ENCODE results near the gene NAALADL2. TPM values are rescaled to one million over a fixed set of nuclear protein-coding genes. Genes with fewer than 3 reads are reported as not detected.

NAALADL2 gene
- polyA plus RNA-seq, 3 donors: not detected

- no peak for DNase-seq
- Histone ChIP-seq H3K4me3 (replicated peaks in 1 of 3; ENCODE audit: low read depth in 2 of 3, low read length in 3 of 3) (no peak overlapping the region), H3K36me3 (replicated peaks in 1 of 2; ENCODE audit: control insufficient read depth in 1 of 2, insufficient read depth in 2 of 2, low read length in 2 of 2) (no peaks in the 10 kb centered on the region), H3K27me3 (ENCODE audit: control insufficient read depth in 2 of 2, insufficient read depth in 2 of 2, low read length in 2 of 2) (no peaks in the 10 kb centered on the region), H3K4me2 (replicated peaks; ENCODE audit: extremely low read depth, low read length, poor library complexity, severe bottlenecking) (no peak overlapping the region), H3K27ac (ENCODE audit: low read depth in 1 of 2, low read length in 2 of 2) (no peak overlapping the region), H4K20me1 (ENCODE audit: insufficient read depth, low read length) (no peaks in the 10 kb centered on the region), H3K79me2 (ENCODE audit: insufficient read depth, low read length) (no peaks in the 10 kb centered on the region), H2AFZ (ENCODE audit: insufficient read depth, low read depth, low read length, poor library complexity, severe bottlenecking) (no peak overlapping the region), H3K9me3 (replicated peaks in 1 of 2; ENCODE audit: control insufficient read depth in 1 of 2, insufficient read depth in 1 of 2, low read length in 2 of 2) (peaks cover 0 to 13% of the 10 kb centered on the region in 2 donors), H3K4me1 (ENCODE audit: control insufficient read depth in 1 of 2, insufficient read depth in 2 of 2, low read length in 2 of 2) (no peaks in the 10 kb centered on the region), H3K9ac (ENCODE audit: insufficient read depth, low read length, poor library complexity, severe bottlenecking) (no peak overlapping the region)
- Mint-ChIP-seq H3K9me3 (peaks cover 0 to 3% (median 2%) of the 10 kb centered on the region in 7 donors), H3K27ac (no peak overlapping the region), H3K4me1 (no peaks in the 10 kb centered on the region), H3K27me3 (ENCODE audit: low read depth in 3 of 3) (no peaks in the 10 kb centered on the region), H3K36me3 (no peaks in the 10 kb centered on the region), H3K4me3 (no peak overlapping the region)
- no peak for TF ChIP-seq CTCF (IDR thresholded peaks at IDR 0.05)
- no CpG with 5 or more reads among the region's 3 CpGs for WGBS (ENCODE audit: insufficient coverage)
- intact Hi-C loops (cut with micrococcal nuclease): no loop called here
Observed at GRCh38 chr3:174862101-174862500, 3.0 kb downstream of the NAALADL2 start.

GRCh38 chr3:174862666-174863065 lies 3.5 kb downstream of the NAALADL2 start:
- H3K36me3 ChIP-seq (replicated peaks in 1 of 2; ENCODE audit: control insufficient read depth in 1 of 2, insufficient read depth in 2 of 2, low read length in 2 of 2): no peaks in the 10 kb centered on the region
- DNase-seq: no peak
- intact Hi-C loops (cut with micrococcal nuclease): no loop called here
- peaks cover 0 to 3% (median 2%) of the 10 kb centered on the region in 7 donors for H3K9me3 Mint-ChIP-seq
- WGBS (ENCODE audit: insufficient coverage): no CpG with 5 or more reads among the region's 3 CpGs
- H3K27me3 Mint-ChIP-seq (ENCODE audit: low read depth in 3 of 3): no peaks in the 10 kb centered on the region
- H3K4me3 ChIP-seq (replicated peaks in 1 of 3; ENCODE audit: low read depth in 2 of 3, low read length in 3 of 3): no peak overlapping the region
- no peaks in the 10 kb centered on the region for H3K4me1 Mint-ChIP-seq
- no peak overlapping the region for H3K9ac ChIP-seq (ENCODE audit: insufficient read depth, low read length, poor library complexity, severe bottlenecking)
- peaks cover 0 to 13% of the 10 kb centered on the region in 2 donors for H3K9me3 ChIP-seq (replicated peaks in 1 of 2; ENCODE audit: control insufficient read depth in 1 of 2, insufficient read depth in 1 of 2, low read length in 2 of 2)
- H3K4me2 ChIP-seq (replicated peaks; ENCODE audit: extremely low read depth, low read length, poor library complexity, severe bottlenecking): no peak overlapping the region
- H3K36me3 Mint-ChIP-seq: no peaks in the 10 kb centered on the region
- H3K4me3 Mint-ChIP-seq: no peak overlapping the region
- no peaks in the 10 kb centered on the region for H4K20me1 ChIP-seq (ENCODE audit: insufficient read depth, low read length)
- no peaks in the 10 kb centered on the region for H3K27me3 ChIP-seq (ENCODE audit: control insufficient read depth in 2 of 2, insufficient read depth in 2 of 2, low read length in 2 of 2)
- H3K4me1 ChIP-seq (ENCODE audit: control insufficient read depth in 1 of 2, insufficient read depth in 2 of 2, low read length in 2 of 2): no peaks in the 10 kb centered on the region
- H3K79me2 ChIP-seq (ENCODE audit: insufficient read depth, low read length): no peaks in the 10 kb centered on the region
- no peak overlapping the region for H3K27ac Mint-ChIP-seq
- no peak for TF ChIP-seq CTCF (IDR thresholded peaks at IDR 0.05)
- H2AFZ ChIP-seq (ENCODE audit: insufficient read depth, low read depth, low read length, poor library complexity, severe bottlenecking): no peak overlapping the region
- no peak overlapping the region for H3K27ac ChIP-seq (ENCODE audit: low read depth in 1 of 2, low read length in 2 of 2)

All from CD14-positive monocyte (primary cell).